ENCODE measurements around the gene ARHGAP15. TPM values are rescaled to one million over a fixed set of nuclear protein-coding genes. Genes with fewer than 3 reads are reported as not detected.

Gene ARHGAP15
- total RNA-seq, 3 donors from 2014 or later: 5.3 to 8.2 (median 5.8) TPM

DNA sequence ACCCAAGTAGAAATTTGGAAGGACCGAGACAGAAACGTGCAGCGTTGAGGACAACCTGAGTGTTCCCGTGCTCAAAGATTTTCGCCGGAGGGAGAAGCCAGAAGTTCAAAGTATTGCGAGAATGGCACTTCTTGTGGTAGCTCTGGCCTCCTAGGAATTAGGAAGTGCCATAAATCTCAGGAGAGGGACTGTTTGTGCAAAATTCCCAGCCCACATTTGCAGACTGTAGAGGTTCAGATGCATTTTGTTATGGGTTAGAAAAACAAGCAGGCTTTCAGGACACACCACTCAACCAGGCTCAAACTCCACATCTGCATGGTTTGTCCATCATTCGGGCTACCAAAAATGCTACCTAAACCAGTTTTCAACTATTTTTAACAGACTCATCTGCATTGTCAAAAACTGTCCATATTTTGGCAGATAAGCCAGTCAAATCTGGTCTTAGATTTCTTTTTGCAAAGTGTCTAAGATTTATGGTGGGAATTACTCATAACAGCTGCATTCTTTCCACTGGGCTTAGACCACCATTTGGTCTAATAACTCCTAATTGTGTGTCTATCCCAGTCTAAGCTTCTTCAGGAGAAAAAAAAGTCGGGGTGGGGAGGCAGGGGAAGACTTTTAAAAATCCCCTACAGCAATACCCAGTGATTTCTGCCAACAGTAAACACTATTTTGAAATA lies 422.9 kb downstream of the ARHGAP15 start:
- intact Hi-C loops (cut with DNase I, micrococcal nuclease): no loop called here
- no peak for DNase-seq

DNA sequence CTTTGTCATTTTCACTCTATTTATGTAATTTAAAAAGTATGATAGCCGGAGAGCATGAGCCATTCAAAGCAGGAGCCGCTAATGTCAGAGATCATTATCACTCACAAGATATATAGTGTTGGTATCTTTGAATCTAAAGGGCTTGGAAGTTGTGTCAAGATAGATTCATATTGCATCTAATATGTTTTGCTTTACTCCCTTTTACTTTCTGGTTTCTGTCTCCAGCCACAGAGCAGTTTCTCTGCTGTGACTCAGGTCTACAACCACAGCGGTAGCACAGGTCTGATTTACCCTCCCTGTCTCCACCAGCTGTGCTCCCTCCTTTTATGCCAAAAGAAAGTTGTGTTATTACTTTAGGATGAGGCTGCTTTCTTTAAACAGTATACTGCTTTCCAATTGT lies 424.0 kb downstream of the ARHGAP15 start:
- TF ChIP-seq, protein P1, sequence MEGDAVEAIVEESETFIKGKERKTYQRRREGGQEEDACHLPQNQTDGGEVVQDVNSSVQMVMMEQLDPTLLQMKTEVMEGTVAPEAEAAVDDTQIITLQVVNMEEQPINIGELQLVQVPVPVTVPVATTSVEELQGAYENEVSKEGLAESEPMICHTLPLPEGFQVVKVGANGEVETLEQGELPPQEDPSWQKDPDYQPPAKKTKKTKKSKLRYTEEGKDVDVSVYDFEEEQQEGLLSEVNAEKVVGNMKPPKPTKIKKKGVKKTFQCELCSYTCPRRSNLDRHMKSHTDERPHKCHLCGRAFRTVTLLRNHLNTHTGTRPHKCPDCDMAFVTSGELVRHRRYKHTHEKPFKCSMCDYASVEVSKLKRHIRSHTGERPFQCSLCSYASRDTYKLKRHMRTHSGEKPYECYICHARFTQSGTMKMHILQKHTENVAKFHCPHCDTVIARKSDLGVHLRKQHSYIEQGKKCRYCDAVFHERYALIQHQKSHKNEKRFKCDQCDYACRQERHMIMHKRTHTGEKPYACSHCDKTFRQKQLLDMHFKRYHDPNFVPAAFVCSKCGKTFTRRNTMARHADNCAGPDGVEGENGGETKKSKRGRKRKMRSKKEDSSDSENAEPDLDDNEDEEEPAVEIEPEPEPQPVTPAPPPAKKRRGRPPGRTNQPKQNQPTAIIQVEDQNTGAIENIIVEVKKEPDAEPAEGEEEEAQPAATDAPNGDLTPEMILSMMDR (IDR thresholded peaks at IDR 0.05): no peak
- no peaks in the 10 kb centered on the region for H3K9me3 ChIP-seq
- ATAC-seq (no peak), DNase-seq (no peak)
- no peak overlapping the region for H3K4me3 ChIP-seq
- intact Hi-C loops (cut with DNase I, micrococcal nuclease): no loop called here
- no peaks in the 10 kb centered on the region for H3K36me3 ChIP-seq (ENCODE audit: low read depth)
- no peaks in the 10 kb centered on the region for H3K4me1 ChIP-seq (ENCODE audit: low read depth)

More for the DNA sequence above, 422.9 kb downstream of the ARHGAP15 start:
- Histone ChIP-seq H3K9me3 (no peaks in the 10 kb centered on the region), H3K36me3 (ENCODE audit: low read depth) (no peaks in the 10 kb centered on the region), H3K4me3 (no peak overlapping the region), H3K4me1 (ENCODE audit: low read depth) (no peaks in the 10 kb centered on the region)
- ATAC-seq: no peak
- TF ChIP-seq, protein P1 (IDR thresholded peaks at IDR 0.05): no peak

- no peaks in the 10 kb centered on the region for H3K9me3 ChIP-seq
- DNase-seq (peak in 1 of 3 donors; percentile 6), ATAC-seq (no peak)
- TF ChIP-seq, protein P1 (IDR thresholded peaks at IDR 0.05): no peak
- H3K4me3 ChIP-seq: no peak overlapping the region
- H3K4me1 ChIP-seq (ENCODE audit: low read depth): no peaks in the 10 kb centered on the region
- intact Hi-C loops (cut with DNase I, micrococcal nuclease): no loop called here
- H3K36me3 ChIP-seq (ENCODE audit: low read depth): no peaks in the 10 kb centered on the region
Observed at GRCh38 chr2:143558665-143559064, 429.4 kb downstream of the ARHGAP15 start.

DNA sequence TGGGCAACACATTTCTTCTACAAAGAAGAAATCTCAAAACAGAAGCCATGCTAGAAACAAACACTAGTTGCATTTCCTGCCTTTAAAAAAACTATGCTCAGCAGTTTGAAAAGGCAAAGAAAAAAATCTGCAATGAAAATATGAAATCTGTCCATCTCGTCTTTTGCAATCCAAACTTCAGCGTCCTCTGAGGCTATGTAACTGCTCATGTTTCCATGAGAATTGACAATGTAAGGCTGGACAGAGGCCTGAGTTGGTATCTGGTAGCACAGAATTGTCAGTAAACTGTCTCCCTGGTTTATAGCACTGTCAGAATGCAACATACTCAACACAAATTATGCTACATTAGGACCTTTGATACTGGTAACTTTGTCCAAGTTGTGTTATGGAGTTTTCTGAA lies 429.9 kb downstream of the ARHGAP15 start:
- no peaks in the 10 kb centered on the region for H3K36me3 ChIP-seq (ENCODE audit: low read depth)
- no peak overlapping the region for H3K4me3 ChIP-seq
- H3K9me3 ChIP-seq: no peaks in the 10 kb centered on the region
- ATAC-seq (no peak), DNase-seq (no peak)
- intact Hi-C loops (cut with DNase I, micrococcal nuclease): no loop called here
- TF ChIP-seq, protein P1 (IDR thresholded peaks at IDR 0.05): no peak
- no peaks in the 10 kb centered on the region for H3K4me1 ChIP-seq (ENCODE audit: low read depth)

- no peak overlapping the region for H3K4me3 ChIP-seq
- H3K4me1 ChIP-seq (ENCODE audit: low read depth): no peaks in the 10 kb centered on the region
- ATAC-seq (no peak), DNase-seq (no peak)
- TF ChIP-seq, protein P1 (IDR thresholded peaks at IDR 0.05): no peak
- intact Hi-C loops (cut with DNase I, micrococcal nuclease): no loop called here
- no peaks in the 10 kb centered on the region for H3K9me3 ChIP-seq
- no peaks in the 10 kb centered on the region for H3K36me3 ChIP-seq (ENCODE audit: low read depth)
Observed at GRCh38 chr2:143560724-143561123, 431.5 kb downstream of the ARHGAP15 start.
